A549 treated with Mapracorat at 1 μM for 4 hours (cell line): ENCODE measurements around the gene LRIF1. TPM values are rescaled to one million over a fixed set of nuclear protein-coding genes. Genes with fewer than 3 reads are reported as not detected.

Experiments used
- total RNA-seq: library from RNA; stranded (reverse); fragments of 200-300 nt; extraction: Qiagen RNA extraction; gene quantifications from 5 replicates; pipeline ENCODE4 v1.2.3, GENCODE V29; 2022

LRIF1 gene
- total RNA-seq: 15.8 to 17.8 TPM (median 16.5 TPM) in 5 replicates

DNA sequence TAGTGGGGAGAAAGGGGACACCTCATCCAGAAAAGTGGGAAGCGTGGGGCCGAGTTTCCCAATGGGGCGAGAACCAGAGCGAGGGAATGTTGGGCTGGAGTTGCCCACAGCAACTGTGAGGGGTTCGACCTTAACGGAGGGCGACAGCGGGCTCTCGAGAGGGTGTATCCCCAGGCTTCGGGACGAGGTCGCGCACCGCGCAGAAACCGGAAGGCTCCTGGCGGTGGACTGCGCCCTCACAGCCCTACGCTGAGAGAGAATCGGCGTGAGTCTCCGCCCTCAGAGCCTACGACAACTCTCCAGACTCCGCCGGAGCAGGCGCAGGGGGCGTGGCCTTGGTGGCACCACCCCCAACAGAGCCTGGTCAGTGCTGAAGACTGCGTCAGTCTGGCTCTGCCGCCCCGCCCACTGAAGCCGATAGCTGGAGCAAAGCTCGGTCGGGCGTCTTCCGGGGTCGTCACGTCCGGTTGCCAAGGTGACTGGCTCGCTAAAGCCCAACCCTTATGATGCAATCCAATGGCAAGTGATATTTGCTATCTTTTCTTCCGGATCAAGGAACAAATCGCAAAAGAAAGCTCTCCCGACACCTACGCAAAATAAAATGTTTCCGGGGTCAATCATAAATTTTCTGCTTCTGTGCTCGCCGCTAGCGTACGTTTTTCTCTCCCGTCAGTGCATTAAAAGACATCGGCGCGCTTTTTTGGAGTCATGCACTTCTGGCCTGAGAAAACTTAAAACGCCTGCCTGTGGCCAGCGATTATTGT, at the start of gene LRIF1:
LRIF1 (minus strand) TSS at position 232 of the 764 bp plus-strand sequence. CDS start 234 bp downstream, outside the sequence.

Other genes starting within 250 kb of the LRIF1 start
- not detected in 5 replicates for gene CD53, start 90.8 kb downstream of the LRIF1 start, total RNA-seq
- gene DRAM2, start 176.2 kb upstream of the LRIF1 start, total RNA-seq: 16.8 to 21.4 TPM (median 20.0 TPM) in 5 replicates
- gene CEPT1, start 176.3 kb upstream of the LRIF1 start, total RNA-seq: 10.3 to 12.5 TPM (median 11.5 TPM) in 5 replicates
- 0.98 to 1.7 TPM (median 1.1 TPM) in 5 replicates for gene DENND2D, start 236.7 kb upstream of the LRIF1 start, total RNA-seq